Measurements from ENCODE around the gene SETBP1.

The SETBP1 gene

GRCh38 chr18:44693030-44693784 lies 12.5 kb downstream of the SETBP1 start:
- DNase-seq (ENCODE audit: low read depth), result no peak
- H3K4me3 ChIP-seq (ENCODE audit: low read length), result no peak overlapping the region
- H3K9ac ChIP-seq (ENCODE audit: low read length), result no peak overlapping the region
- H3K36me3 ChIP-seq (ENCODE audit: control insufficient read depth, insufficient read depth, low read length, severe bottlenecking), result no peaks in the 10 kb centered on the region
- H3K4me1 ChIP-seq (ENCODE audit: control insufficient read depth, insufficient read depth, low read length), result peaks cover 8% of the 10 kb centered on the region
- no peaks in the 10 kb centered on the region for H3K27me3 ChIP-seq (replicated peaks; ENCODE audit: control insufficient read depth, insufficient read depth, low read length)
- no peaks in the 10 kb centered on the region for H3K9me3 ChIP-seq (ENCODE audit: control insufficient read depth, low read length)

- H3K9ac ChIP-seq (ENCODE audit: low read length), result no peak overlapping the region
Observed at GRCh38 chr18:44695503-44695902, 14.8 kb downstream of the SETBP1 start.

GRCh38 chr18:44696892-44697291 lies 16.2 kb downstream of the SETBP1 start:
- H3K9me3 ChIP-seq (ENCODE audit: control insufficient read depth, low read length), result no peaks in the 10 kb centered on the region
- no peak overlapping the region for H3K4me3 ChIP-seq (ENCODE audit: low read length)
- no peaks in the 10 kb centered on the region for H3K27me3 ChIP-seq (replicated peaks; ENCODE audit: control insufficient read depth, insufficient read depth, low read length)
- no peak for DNase-seq (ENCODE audit: low read depth)
- H3K4me1 ChIP-seq (ENCODE audit: control insufficient read depth, insufficient read depth, low read length), result peaks cover 22% of the 10 kb centered on the region
- H3K36me3 ChIP-seq (ENCODE audit: control insufficient read depth, insufficient read depth, low read length, severe bottlenecking), result no peaks in the 10 kb centered on the region
- H3K9ac ChIP-seq (ENCODE audit: low read length), result no peak overlapping the region

More at GRCh38 chr18:44695503-44695902, 14.8 kb downstream of the SETBP1 start:
- Histone ChIP-seq H3K9me3 (ENCODE audit: control insufficient read depth, low read length) (no peaks in the 10 kb centered on the region), H3K4me3 (ENCODE audit: low read length) (no peak overlapping the region), H3K27me3 (replicated peaks; ENCODE audit: control insufficient read depth, insufficient read depth, low read length) (no peaks in the 10 kb centered on the region), H3K36me3 (ENCODE audit: control insufficient read depth, insufficient read depth, low read length, severe bottlenecking) (no peaks in the 10 kb centered on the region), H3K4me1 (ENCODE audit: control insufficient read depth, insufficient read depth, low read length) (peaks cover 13% of the 10 kb centered on the region)
- no peak for DNase-seq (ENCODE audit: low read depth)

GRCh38 chr18:44697315-44697714 lies 16.6 kb downstream of the SETBP1 start:
- H3K4me1 ChIP-seq (ENCODE audit: control insufficient read depth, insufficient read depth, low read length), result peaks cover 22% of the 10 kb centered on the region
- no peak overlapping the region for H3K9ac ChIP-seq (ENCODE audit: low read length)
- no peaks in the 10 kb centered on the region for H3K27me3 ChIP-seq (replicated peaks; ENCODE audit: control insufficient read depth, insufficient read depth, low read length)
- H3K4me3 ChIP-seq (ENCODE audit: low read length), result no peak overlapping the region
- H3K36me3 ChIP-seq (ENCODE audit: control insufficient read depth, insufficient read depth, low read length, severe bottlenecking), result no peaks in the 10 kb centered on the region
- no peaks in the 10 kb centered on the region for H3K9me3 ChIP-seq (ENCODE audit: control insufficient read depth, low read length)
- DNase-seq (ENCODE audit: low read depth), result no peak

- Histone ChIP-seq H3K9me3 (ENCODE audit: control insufficient read depth, low read length) (no peaks in the 10 kb centered on the region), H3K9ac (ENCODE audit: low read length) (no peak overlapping the region), H3K36me3 (ENCODE audit: control insufficient read depth, insufficient read depth, low read length, severe bottlenecking) (no peaks in the 10 kb centered on the region), H3K4me3 (ENCODE audit: low read length) (no peak overlapping the region), H3K27me3 (replicated peaks; ENCODE audit: control insufficient read depth, insufficient read depth, low read length) (no peaks in the 10 kb centered on the region), H3K4me1 (ENCODE audit: control insufficient read depth, insufficient read depth, low read length) (peaks cover 22% of the 10 kb centered on the region)
- no peak for DNase-seq (ENCODE audit: low read depth)
Observed at GRCh38 chr18:44698518-44698917, 17.8 kb downstream of the SETBP1 start.

- no peak for DNase-seq (ENCODE audit: low read depth)
- no peaks in the 10 kb centered on the region for H3K27me3 ChIP-seq (replicated peaks; ENCODE audit: control insufficient read depth, insufficient read depth, low read length)
- no peaks in the 10 kb centered on the region for H3K9me3 ChIP-seq (ENCODE audit: control insufficient read depth, low read length)
Observed at GRCh38 chr18:44699572-44700261, 19.0 kb downstream of the SETBP1 start.

GRCh38 chr18:44700652-44701051 lies 20.0 kb downstream of the SETBP1 start:
- no peak overlapping the region for H3K9ac ChIP-seq (ENCODE audit: low read length)
- H3K36me3 ChIP-seq (ENCODE audit: control insufficient read depth, insufficient read depth, low read length, severe bottlenecking), result no peaks in the 10 kb centered on the region
- peaks cover 29% of the 10 kb centered on the region for H3K4me1 ChIP-seq (ENCODE audit: control insufficient read depth, insufficient read depth, low read length)
- no peaks in the 10 kb centered on the region for H3K9me3 ChIP-seq (ENCODE audit: control insufficient read depth, low read length)
- peak overlapping the region; percentile 4 for H3K4me3 ChIP-seq (ENCODE audit: low read length)
- no peaks in the 10 kb centered on the region for H3K27me3 ChIP-seq (replicated peaks; ENCODE audit: control insufficient read depth, insufficient read depth, low read length)
- DNase-seq (ENCODE audit: low read depth), result no peak

More at GRCh38 chr18:44699572-44700261, 19.0 kb downstream of the SETBP1 start:
- no peak overlapping the region for H3K9ac ChIP-seq (ENCODE audit: low read length)
- H3K4me1 ChIP-seq (ENCODE audit: control insufficient read depth, insufficient read depth, low read length), result peaks cover 27% of the 10 kb centered on the region
- no peaks in the 10 kb centered on the region for H3K36me3 ChIP-seq (ENCODE audit: control insufficient read depth, insufficient read depth, low read length, severe bottlenecking)
- no peak overlapping the region for H3K4me3 ChIP-seq (ENCODE audit: low read length)

- DNase-seq (ENCODE audit: low read depth), result no peak
- Histone ChIP-seq H3K4me1 (ENCODE audit: control insufficient read depth, insufficient read depth, low read length) (peaks cover 29% of the 10 kb centered on the region), H3K36me3 (ENCODE audit: control insufficient read depth, insufficient read depth, low read length, severe bottlenecking) (no peaks in the 10 kb centered on the region), H3K9me3 (ENCODE audit: control insufficient read depth, low read length) (no peaks in the 10 kb centered on the region), H3K4me3 (ENCODE audit: low read length) (peak overlapping the region; percentile 4), H3K27me3 (replicated peaks; ENCODE audit: control insufficient read depth, insufficient read depth, low read length) (no peaks in the 10 kb centered on the region), H3K9ac (ENCODE audit: low read length) (no peak overlapping the region)
Observed at GRCh38 chr18:44701227-44701626, 20.5 kb downstream of the SETBP1 start.

- H3K36me3 ChIP-seq (ENCODE audit: control insufficient read depth, insufficient read depth, low read length, severe bottlenecking), result no peaks in the 10 kb centered on the region
- H3K27me3 ChIP-seq (replicated peaks; ENCODE audit: control insufficient read depth, insufficient read depth, low read length), result no peaks in the 10 kb centered on the region
- no peak overlapping the region for H3K9ac ChIP-seq (ENCODE audit: low read length)
- H3K9me3 ChIP-seq (ENCODE audit: control insufficient read depth, low read length), result no peaks in the 10 kb centered on the region
- no peak for DNase-seq (ENCODE audit: low read depth)
- H3K4me1 ChIP-seq (ENCODE audit: control insufficient read depth, insufficient read depth, low read length), result peaks cover 22% of the 10 kb centered on the region
- H3K4me3 ChIP-seq (ENCODE audit: low read length), result no peak overlapping the region
Observed at GRCh38 chr18:44702594-44702993, 21.9 kb downstream of the SETBP1 start.

- Histone ChIP-seq H3K9ac (ENCODE audit: low read length) (no peak overlapping the region), H3K9me3 (ENCODE audit: control insufficient read depth, low read length) (no peaks in the 10 kb centered on the region), H3K27me3 (replicated peaks; ENCODE audit: control insufficient read depth, insufficient read depth, low read length) (no peaks in the 10 kb centered on the region), H3K36me3 (ENCODE audit: control insufficient read depth, insufficient read depth, low read length, severe bottlenecking) (no peaks in the 10 kb centered on the region), H3K4me1 (ENCODE audit: control insufficient read depth, insufficient read depth, low read length) (peaks cover 36% of the 10 kb centered on the region), H3K4me3 (ENCODE audit: low read length) (no peak overlapping the region)
- DNase-seq (ENCODE audit: low read depth), result no peak
Observed at GRCh38 chr18:44704135-44704789, 23.6 kb downstream of the SETBP1 start.

GRCh38 chr18:44705075-44705675 lies 24.5 kb downstream of the SETBP1 start:
- peaks cover 40% of the 10 kb centered on the region for H3K4me1 ChIP-seq (ENCODE audit: control insufficient read depth, insufficient read depth, low read length)
- no peaks in the 10 kb centered on the region for H3K36me3 ChIP-seq (ENCODE audit: control insufficient read depth, insufficient read depth, low read length, severe bottlenecking)
- no peak overlapping the region for H3K9ac ChIP-seq (ENCODE audit: low read length)
- no peak for DNase-seq (ENCODE audit: low read depth)
- H3K27me3 ChIP-seq (replicated peaks; ENCODE audit: control insufficient read depth, insufficient read depth, low read length), result no peaks in the 10 kb centered on the region
- no peak overlapping the region for H3K4me3 ChIP-seq (ENCODE audit: low read length)
- H3K9me3 ChIP-seq (ENCODE audit: control insufficient read depth, low read length), result no peaks in the 10 kb centered on the region

All from adipocyte (in vitro differentiated cells).